Neuronal stem cell (in vitro differentiated cells): Measurements from ENCODE around the gene HTATIP2.
"Not testable (repeated sequence)": the region's sequence is repeated elsewhere in the genome, so short reads cannot be mapped to it uniquely, and the experiment has no call there.

Source experiments
- DNase-seq: peaks from one replicate; pipeline ENCODE4 v3.0.0-alpha.2; 2013; ENCODE audit warnings: low spot score
- H2AFZ ChIP-seq: one replicate; pipeline ENCODE4 v1.6.1; 2013; ENCODE audit warnings: mild to moderate bottlenecking, low read length, inconsistent platforms
- H2AK5ac ChIP-seq: 2 replicates; pipeline ENCODE4 v1.6.1; 2013; ENCODE audit warnings: low read depth, mild to moderate bottlenecking, inconsistent platforms, low read length, moderate library complexity, mixed read lengths
- H2BK120ac ChIP-seq: 2 replicates; pipeline ENCODE4 v1.6.1; 2013; ENCODE audit warnings: low read depth, mild to moderate bottlenecking, inconsistent platforms, low read length, moderate library complexity, mixed read lengths
- H2BK12ac ChIP-seq: one replicate; pipeline ENCODE4 v1.6.1; 2013; ENCODE audit warnings: low read length, inconsistent platforms
- H2BK15ac ChIP-seq: 2 replicates; pipeline ENCODE4 v1.6.1; 2013; ENCODE audit warnings: mild to moderate bottlenecking, low read length, inconsistent platforms, mixed read lengths
- H2BK5ac ChIP-seq: one replicate; pipeline ENCODE4 v1.6.1; 2013; ENCODE audit warnings: inconsistent platforms, mild to moderate bottlenecking, low read length, moderate library complexity
- H3K14ac ChIP-seq: one replicate; pipeline ENCODE4 v1.6.1; 2013; ENCODE audit warnings: low read length, inconsistent platforms
- H3K18ac ChIP-seq: 2 replicates; pipeline ENCODE4 v1.6.1; 2013; ENCODE audit warnings: low read length, inconsistent platforms
- H3K23ac ChIP-seq: 2 replicates; pipeline ENCODE4 v1.6.1; 2013; ENCODE audit warnings: low read depth, mild to moderate bottlenecking, mixed read lengths, low read length, inconsistent platforms; ENCODE audit not compliant: poor library complexity
- H3K27ac ChIP-seq: replicated peaks from 3 replicates; pipeline ENCODE4 v1.5.1; 2013; ENCODE audit warnings: low read length, inconsistent platforms
- H3K27me3 ChIP-seq, 3 experiments: 2 replicates each; pipeline ENCODE4 v1.6.1; 2013; ENCODE audit warnings: low read length in 3 of 3, mild to moderate bottlenecking in 2 of 3, inconsistent platforms in 1 of 3, low read depth in 1 of 3, mixed read lengths in 1 of 3, moderate library complexity in 1 of 3; ENCODE audit not compliant: control insufficient read depth in 3 of 3, insufficient read depth in 3 of 3
- H3K36me3 ChIP-seq, 2 donors: replicated peaks in 1 of 2; 2 replicates each; pipeline ENCODE4 v1.6.1; 2013; ENCODE audit warnings: low read length in 2 of 2; ENCODE audit not compliant: control insufficient read depth in 2 of 2, insufficient read depth in 2 of 2
- H3K4ac ChIP-seq: 2 replicates; pipeline ENCODE4 v1.6.1; 2013; ENCODE audit warnings: inconsistent platforms, mild to moderate bottlenecking, low read length, moderate library complexity
- H3K4me1 ChIP-seq, 2 donors: 1 replicate in 1 of 2; 2 replicates in 1 of 2; pipeline ENCODE4 v1.6.1; 2013; ENCODE audit warnings: low read length in 2 of 2, low read depth in 1 of 2; ENCODE audit not compliant: control insufficient read depth in 2 of 2, insufficient read depth in 1 of 2
- H3K4me2 ChIP-seq: one replicate; pipeline ENCODE4 v1.6.1; 2013; ENCODE audit warnings: mild to moderate bottlenecking, low read length, inconsistent platforms; ENCODE audit not compliant: insufficient read depth, poor library complexity, severe bottlenecking
- H3K4me3 ChIP-seq, 2 donors: 2 replicates each; pipeline ENCODE4 v1.5.1; 2013; ENCODE audit warnings: low read length in 2 of 2, mild to moderate bottlenecking in 2 of 2, inconsistent platforms in 1 of 2, moderate library complexity in 1 of 2
- H3K79me1 ChIP-seq: one replicate; pipeline ENCODE4 v1.6.1; 2013; ENCODE audit warnings: low read depth, mild to moderate bottlenecking, inconsistent platforms, low read length, moderate library complexity
- H3K9ac ChIP-seq: one replicate; pipeline ENCODE4 v1.6.1; 2013; ENCODE audit warnings: mild to moderate bottlenecking, low read depth, low read length, inconsistent platforms; ENCODE audit not compliant: poor library complexity
- H3K9me3 ChIP-seq, 2 donors: replicated peaks in 1 of 2; 2 replicates each; pipeline versions ENCODE3 to v1.6.1; 2013; ENCODE audit warnings: low read length in 2 of 2, mild to moderate bottlenecking in 2 of 2, inconsistent platforms in 1 of 2, low read depth in 1 of 2, mixed read lengths in 1 of 2, moderate library complexity in 1 of 2; ENCODE audit not compliant: control insufficient read depth in 2 of 2, insufficient read depth in 1 of 2
- H4K8ac ChIP-seq: one replicate; pipeline ENCODE4 v1.6.1; 2013; ENCODE audit warnings: low read depth, mild to moderate bottlenecking, inconsistent platforms, low read length, moderate library complexity
- H4K91ac ChIP-seq: one replicate; pipeline ENCODE4 v1.6.1; 2013; ENCODE audit warnings: low read length, low read depth, mild to moderate bottlenecking, inconsistent platforms; ENCODE audit not compliant: poor library complexity
- WGBS, 2 donors: extraction: QIAGEN DNeasy Blood & Tissue Kit; methylation state at CpG; one replicate each; pipeline ENCODE4 v1.1.7; 2013; ENCODE audit warnings: missing lambda C conversion rate in 2 of 2, mixed read lengths in 1 of 2; ENCODE audit not compliant: insufficient read length in 2 of 2, insufficient replicate concordance in 1 of 2; ENCODE audit errors: extremely low coverage in 2 of 2; 5-methylcytosine and 5-hydroxymethylcytosine counted together

HTATIP2 gene

GRCh38 chr11:20365465-20365864 is 2.0 kb downstream of the HTATIP2 start:
- not testable (repeated sequence) for H3K9ac ChIP-seq, H3K9me3 ChIP-seq, H4K8ac ChIP-seq, H3K79me1 ChIP-seq, H3K23ac ChIP-seq, H3K4me3 ChIP-seq, H3K18ac ChIP-seq, H3K4me2 ChIP-seq, DNase-seq, H4K91ac ChIP-seq, H2AFZ ChIP-seq, H2BK15ac ChIP-seq, H3K4me1 ChIP-seq, H3K36me3 ChIP-seq, H2AK5ac ChIP-seq, H2BK12ac ChIP-seq, H2BK120ac ChIP-seq, H3K14ac ChIP-seq, H3K27ac ChIP-seq, H2BK5ac ChIP-seq, H3K4ac ChIP-seq
- H3K27me3 ChIP-seq = peaks cover 0 to 36% (median 14%) of the 10 kb centered on the region in 3 experiments
- WGBS, 2 donors = no CpG with 5 or more reads among the region's 6 CpGs

GRCh38 chr11:20367313-20367948 is 3.9 kb downstream of the HTATIP2 start:
- H2BK5ac ChIP-seq = no peak overlapping the region
- peaks cover 0 to 23% (median 14%) of the 10 kb centered on the region in 3 experiments for H3K27me3 ChIP-seq
- H4K91ac ChIP-seq = no peak overlapping the region
- H2BK15ac ChIP-seq = no peak overlapping the region
- no peak overlapping the region for H2BK120ac ChIP-seq
- peaks cover 0 to 7% of the 10 kb centered on the region in 2 donors for H3K4me1 ChIP-seq
- no peaks in the 10 kb centered on the region for H3K36me3 ChIP-seq
- H3K9me3 ChIP-seq = no peaks in the 10 kb centered on the region
- no CpG with 5 or more reads among the region's 9 CpGs for WGBS, 2 donors
- H3K4me3 ChIP-seq = no peak overlapping the region
- H3K18ac ChIP-seq = no peak overlapping the region
- no peak overlapping the region for H2AK5ac ChIP-seq
- no peak overlapping the region for H3K27ac ChIP-seq
- H4K8ac ChIP-seq = no peak overlapping the region
- H3K4me2 ChIP-seq = no peak overlapping the region
- H3K9ac ChIP-seq = no peak overlapping the region
- no peak overlapping the region for H3K14ac ChIP-seq
- no peak overlapping the region for H2AFZ ChIP-seq
- no peak overlapping the region for H3K23ac ChIP-seq
- H3K79me1 ChIP-seq = no peaks in the 10 kb centered on the region
- H2BK12ac ChIP-seq = no peak overlapping the region
- DNase-seq = no peak
- no peak overlapping the region for H3K4ac ChIP-seq

GRCh38 chr11:20368438-20368837 is 4.9 kb downstream of the HTATIP2 start:
- Histone ChIP-seq H2BK15ac (no peak overlapping the region), H2BK5ac (no peak overlapping the region), H3K14ac (no peak overlapping the region), H3K4me1 (peaks cover 0 to 6% of the 10 kb centered on the region in 2 donors), H3K27me3 (peaks cover 0 to 13% (median 5%) of the 10 kb centered on the region in 3 experiments), H2BK120ac (no peak overlapping the region), H2BK12ac (no peak overlapping the region), H3K4me3 (no peak overlapping the region), H3K18ac (no peak overlapping the region), H3K79me1 (no peaks in the 10 kb centered on the region), H3K4me2 (no peak overlapping the region), H2AK5ac (no peak overlapping the region), H2AFZ (no peak overlapping the region), H3K4ac (no peak overlapping the region), H3K36me3 (no peaks in the 10 kb centered on the region), H3K27ac (no peak overlapping the region), H3K23ac (no peak overlapping the region), H4K91ac (no peak overlapping the region), H3K9me3 (no peaks in the 10 kb centered on the region), H3K9ac (no peak overlapping the region), H4K8ac (no peak overlapping the region)
- DNase-seq = no peak

- no peak overlapping the region for H2AK5ac ChIP-seq
- no peaks in the 10 kb centered on the region for H3K79me1 ChIP-seq
- no peak overlapping the region for H2AFZ ChIP-seq
Observed at GRCh38 chr11:20369826-20370225, 6.3 kb downstream of the HTATIP2 start.

More at GRCh38 chr11:20369826-20370225, 6.3 kb downstream of the HTATIP2 start:
- H3K36me3 ChIP-seq = no peaks in the 10 kb centered on the region
- no peak overlapping the region for H3K27ac ChIP-seq
- H3K4me2 ChIP-seq = no peak overlapping the region
- DNase-seq = no peak
- H4K91ac ChIP-seq = no peak overlapping the region
- no peak overlapping the region for H3K9ac ChIP-seq
- H2BK5ac ChIP-seq = no peak overlapping the region
- H2BK120ac ChIP-seq = no peak overlapping the region
- no peak overlapping the region for H3K14ac ChIP-seq
- H3K18ac ChIP-seq = no peak overlapping the region
- no peaks in the 10 kb centered on the region for H3K27me3 ChIP-seq
- no peak overlapping the region for H3K23ac ChIP-seq
- H4K8ac ChIP-seq = no peak overlapping the region
- H2BK12ac ChIP-seq = no peak overlapping the region
- no peaks in the 10 kb centered on the region for H3K9me3 ChIP-seq
- peaks cover 0 to 1% of the 10 kb centered on the region in 2 donors for H3K4me1 ChIP-seq
- H3K4me3 ChIP-seq = no peak overlapping the region
- H3K4ac ChIP-seq = no peak overlapping the region
- no peak overlapping the region for H2BK15ac ChIP-seq
